Ishikawa (cell line): ENCODE results near the gene EPB42.

ENCODE experiments used
- CEBPB ChIP-seq: IDR thresholded peaks from 2 replicates; pipeline ENCODE4 v1.6.1; 2012
- CREB1 ChIP-seq: IDR thresholded peaks from 2 replicates; pipeline ENCODE4 v1.6.1; 2012; ENCODE audit warnings: low read depth
- EGR1 ChIP-seq: IDR thresholded peaks from 2 replicates; pipeline ENCODE4 v1.6.1; 2012
- EP300 ChIP-seq: IDR thresholded peaks from 2 replicates; pipeline ENCODE4 v1.6.1; 2012; ENCODE audit warnings: borderline replicate concordance
- FOXM1 ChIP-seq: IDR thresholded peaks from 2 replicates; pipeline ENCODE4 v1.6.1; 2012; ENCODE audit warnings: low read depth, borderline replicate concordance
- NFIC ChIP-seq: IDR thresholded peaks from 2 replicates; pipeline ENCODE4 v1.6.1; 2012
- RAD21 ChIP-seq: IDR thresholded peaks from 2 replicates; pipeline ENCODE4 v1.6.1; 2012; ENCODE audit warnings: low read depth
- TAF1 ChIP-seq: IDR thresholded peaks from 2 replicates; pipeline ENCODE4 v1.6.1; 2012; ENCODE audit warnings: low read depth, mild to moderate bottlenecking
- TCF12 ChIP-seq: IDR thresholded peaks from 2 replicates; pipeline ENCODE4 v1.6.1; 2012; ENCODE audit warnings: low read depth
- TEAD4 ChIP-seq: IDR thresholded peaks from 2 replicates; pipeline ENCODE4 v1.6.1; 2012
- YY1 ChIP-seq: IDR thresholded peaks from 2 replicates; pipeline ENCODE4 v1.6.1; 2012; ENCODE audit warnings: low read depth
- ZBTB7A ChIP-seq: IDR thresholded peaks from 2 replicates; pipeline ENCODE4 v1.6.1; 2012; ENCODE audit warnings: low read depth
- TF ChIP-seq, protein P1 (sequence below): IDR thresholded peaks from 2 replicates; pipeline ENCODE4 v1.6.1; 2012; ENCODE audit warnings: low read depth, mild to moderate bottlenecking
- TF ChIP-seq, protein P2 (sequence below): IDR thresholded peaks from 2 replicates; pipeline ENCODE4 v1.6.1; 2012
- TF ChIP-seq, protein P3 (sequence below): IDR thresholded peaks from 2 replicates; pipeline ENCODE4 v1.6.1; 2012

Gene EPB42

DNA sequence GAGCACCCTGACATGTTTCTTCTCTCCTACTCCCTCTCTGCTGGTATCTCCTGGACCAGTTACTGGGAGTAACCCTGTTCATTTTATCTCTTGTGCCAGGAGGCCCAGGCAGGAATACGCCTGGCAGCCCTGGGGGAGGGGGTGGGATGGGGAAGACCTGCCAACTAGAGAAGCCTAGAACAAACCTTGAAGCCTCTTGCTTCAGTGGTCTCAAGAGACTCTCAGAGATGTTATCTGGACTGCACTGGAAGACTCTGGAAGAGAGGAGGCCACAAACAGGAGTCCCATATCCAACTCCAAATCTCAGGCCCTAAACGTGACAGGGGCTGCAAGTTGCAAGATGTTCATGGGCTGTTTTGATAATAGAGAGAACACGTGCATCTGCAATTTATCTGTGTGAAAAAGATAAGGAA is at the start of gene EPB42:
EPB42 (minus strand) TSS at position 28 of the 413 bp plus-strand sequence. CDS start 193 bp downstream, outside the sequence.
- TF ChIP-seq TAF1: no peak
- TF ChIP-seq TEAD4: no peak
- TF ChIP-seq, protein P1, sequence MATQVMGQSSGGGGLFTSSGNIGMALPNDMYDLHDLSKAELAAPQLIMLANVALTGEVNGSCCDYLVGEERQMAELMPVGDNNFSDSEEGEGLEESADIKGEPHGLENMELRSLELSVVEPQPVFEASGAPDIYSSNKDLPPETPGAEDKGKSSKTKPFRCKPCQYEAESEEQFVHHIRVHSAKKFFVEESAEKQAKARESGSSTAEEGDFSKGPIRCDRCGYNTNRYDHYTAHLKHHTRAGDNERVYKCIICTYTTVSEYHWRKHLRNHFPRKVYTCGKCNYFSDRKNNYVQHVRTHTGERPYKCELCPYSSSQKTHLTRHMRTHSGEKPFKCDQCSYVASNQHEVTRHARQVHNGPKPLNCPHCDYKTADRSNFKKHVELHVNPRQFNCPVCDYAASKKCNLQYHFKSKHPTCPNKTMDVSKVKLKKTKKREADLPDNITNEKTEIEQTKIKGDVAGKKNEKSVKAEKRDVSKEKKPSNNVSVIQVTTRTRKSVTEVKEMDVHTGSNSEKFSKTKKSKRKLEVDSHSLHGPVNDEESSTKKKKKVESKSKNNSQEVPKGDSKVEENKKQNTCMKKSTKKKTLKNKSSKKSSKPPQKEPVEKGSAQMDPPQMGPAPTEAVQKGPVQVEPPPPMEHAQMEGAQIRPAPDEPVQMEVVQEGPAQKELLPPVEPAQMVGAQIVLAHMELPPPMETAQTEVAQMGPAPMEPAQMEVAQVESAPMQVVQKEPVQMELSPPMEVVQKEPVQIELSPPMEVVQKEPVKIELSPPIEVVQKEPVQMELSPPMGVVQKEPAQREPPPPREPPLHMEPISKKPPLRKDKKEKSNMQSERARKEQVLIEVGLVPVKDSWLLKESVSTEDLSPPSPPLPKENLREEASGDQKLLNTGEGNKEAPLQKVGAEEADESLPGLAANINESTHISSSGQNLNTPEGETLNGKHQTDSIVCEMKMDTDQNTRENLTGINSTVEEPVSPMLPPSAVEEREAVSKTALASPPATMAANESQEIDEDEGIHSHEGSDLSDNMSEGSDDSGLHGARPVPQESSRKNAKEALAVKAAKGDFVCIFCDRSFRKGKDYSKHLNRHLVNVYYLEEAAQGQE: no peak
- no peak for TF ChIP-seq EP300
- TF ChIP-seq CEBPB: no peak
- TF ChIP-seq CREB1: no peak
- TF ChIP-seq EGR1: no peak
- no peak for TF ChIP-seq FOXM1
- TF ChIP-seq, protein P2, sequence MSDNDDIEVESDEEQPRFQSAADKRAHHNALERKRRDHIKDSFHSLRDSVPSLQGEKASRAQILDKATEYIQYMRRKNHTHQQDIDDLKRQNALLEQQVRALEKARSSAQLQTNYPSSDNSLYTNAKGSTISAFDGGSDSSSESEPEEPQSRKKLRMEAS: no peak
- TF ChIP-seq TCF12: no peak
- TF ChIP-seq, protein P3, sequence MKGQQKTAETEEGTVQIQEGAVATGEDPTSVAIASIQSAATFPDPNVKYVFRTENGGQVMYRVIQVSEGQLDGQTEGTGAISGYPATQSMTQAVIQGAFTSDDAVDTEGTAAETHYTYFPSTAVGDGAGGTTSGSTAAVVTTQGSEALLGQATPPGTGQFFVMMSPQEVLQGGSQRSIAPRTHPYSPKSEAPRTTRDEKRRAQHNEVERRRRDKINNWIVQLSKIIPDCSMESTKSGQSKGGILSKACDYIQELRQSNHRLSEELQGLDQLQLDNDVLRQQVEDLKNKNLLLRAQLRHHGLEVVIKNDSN: no peak

DNA sequence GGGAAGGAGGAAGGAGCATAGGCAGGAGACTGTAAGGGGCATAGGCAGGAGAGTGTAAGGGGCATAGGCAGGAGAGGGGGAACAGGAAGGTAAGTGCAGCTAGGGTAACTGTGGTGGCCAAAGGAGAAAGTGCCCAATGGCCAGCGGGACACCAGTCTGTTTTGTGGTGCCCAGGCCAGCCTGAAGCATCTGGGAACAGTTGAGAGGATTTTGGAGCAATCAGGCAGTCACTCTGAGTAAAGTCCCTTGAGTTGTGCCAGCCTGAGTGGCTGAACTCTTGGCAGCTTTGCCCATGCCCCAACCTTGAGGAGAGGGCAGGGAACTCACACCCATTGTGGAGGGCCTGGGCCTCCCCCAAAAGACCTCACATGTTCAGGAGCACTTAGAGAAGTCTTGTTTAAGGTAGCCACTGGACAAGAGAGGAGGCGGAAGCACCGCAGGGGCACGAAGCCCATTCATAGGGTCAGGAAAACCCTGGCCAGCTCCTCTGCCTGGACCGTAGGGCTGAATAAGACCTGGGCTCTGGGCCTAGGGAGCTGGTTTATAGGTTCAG is 49.4 kb upstream of the EPB42 start:
- TF ChIP-seq CEBPB (no peak), FOXM1 (no peak), NFIC (no peak), YY1 (no peak), RAD21 (no peak), ZBTB7A (no peak), TEAD4 (no peak), CREB1 (no peak)

DNA sequence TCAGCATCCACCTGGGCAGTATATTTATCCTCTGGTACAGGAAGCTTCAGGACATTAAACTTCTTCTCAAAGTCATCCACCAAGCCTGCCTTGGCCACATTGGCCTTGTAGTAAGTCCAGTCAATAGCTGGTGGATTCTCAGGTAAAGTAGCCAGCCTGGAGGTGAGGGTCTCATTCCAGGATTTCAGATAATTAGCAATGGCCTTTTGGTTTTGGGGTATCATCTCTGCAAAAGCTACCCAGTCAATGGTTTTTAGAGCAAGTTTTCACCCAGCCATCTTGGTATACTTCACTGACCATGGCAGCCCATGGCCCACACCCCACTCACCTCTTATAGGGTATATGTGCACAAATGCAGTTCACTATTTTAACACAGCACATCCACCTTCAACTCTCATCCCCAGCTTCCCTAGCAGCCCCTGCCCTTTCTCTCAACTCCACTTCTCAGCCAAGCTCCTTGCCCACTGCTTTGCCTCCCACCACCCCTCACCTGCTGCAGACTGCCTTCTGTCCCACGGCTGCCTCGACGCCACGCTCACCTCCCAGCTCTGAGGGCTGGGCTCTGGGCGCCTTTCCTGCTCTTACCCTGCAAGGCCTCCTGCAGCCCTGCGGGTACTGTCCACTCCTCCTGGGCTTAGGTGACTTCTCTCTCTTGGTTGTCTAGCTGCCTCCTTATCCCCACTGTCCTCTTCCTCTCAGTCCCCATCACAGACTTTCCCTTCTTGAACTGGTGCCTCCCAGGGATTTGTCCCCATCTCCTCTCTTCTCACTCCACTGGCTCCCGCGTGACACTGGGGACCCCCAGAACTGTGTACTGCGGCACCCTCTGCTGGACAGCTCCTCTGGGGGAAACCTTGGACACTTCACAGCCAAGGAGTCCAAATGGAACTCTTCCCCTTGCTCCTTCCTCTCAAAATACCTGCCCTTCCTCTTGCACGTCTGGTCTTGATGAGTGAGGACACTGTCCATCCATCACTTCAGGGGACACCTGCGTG is 47.6 kb upstream of the EPB42 start:
- TF ChIP-seq, protein P1: peak; percentile 73
- TF ChIP-seq TCF12 (no peak), EGR1 (no peak), RAD21 (peak; percentile 62)

DNA sequence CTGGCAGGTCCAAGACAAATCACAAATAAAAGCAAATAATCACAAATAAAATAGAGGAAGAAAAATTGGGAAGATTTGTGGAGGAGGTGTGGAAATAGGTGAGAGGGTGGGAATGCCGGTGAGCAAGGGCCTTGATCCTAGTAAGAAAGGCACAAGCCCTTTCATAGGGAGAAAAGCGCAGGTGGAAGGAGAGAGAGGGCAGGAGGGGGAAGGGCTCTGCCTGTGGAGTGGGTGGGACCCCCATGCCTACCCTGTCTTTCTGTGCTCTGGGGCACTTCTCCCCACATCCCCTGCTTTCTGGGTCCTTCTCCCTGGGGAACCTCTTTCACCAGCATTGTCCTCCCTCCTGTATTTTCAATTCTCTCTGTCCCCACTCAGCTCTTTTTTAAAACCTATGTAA is 46.6 kb upstream of the EPB42 start:
- TF ChIP-seq TCF12 (no peak), ZBTB7A (no peak), CREB1 (no peak), NFIC (no peak)
- TF ChIP-seq, protein P2: no peak

DNA sequence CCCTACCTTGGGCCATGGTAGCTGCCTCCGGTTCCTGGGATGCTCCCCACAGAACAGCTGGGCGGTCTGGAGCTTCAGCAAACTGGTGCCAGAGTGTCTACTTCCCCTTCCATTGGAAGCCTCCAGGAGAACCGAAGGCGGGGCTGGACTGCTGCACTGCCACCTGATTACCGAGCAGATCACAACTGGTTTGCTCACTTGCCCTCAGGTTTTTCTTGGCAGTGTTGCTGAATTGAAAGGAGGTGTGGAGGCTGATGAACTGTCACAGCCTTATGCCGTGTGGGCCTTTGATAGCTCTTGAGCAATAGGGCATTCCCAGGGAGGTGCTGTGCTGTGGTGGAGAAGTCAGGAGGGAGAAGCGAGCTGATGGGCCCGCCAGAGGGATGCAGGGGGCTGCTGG is 46.0 kb upstream of the EPB42 start, which contains the start of gene TGM5:
TGM5 (minus strand) TSS at position 95 of the 400 bp plus-strand sequence; CDS start at position 16, 79 bp downstream.
- no peak for TF ChIP-seq TEAD4
- TF ChIP-seq NFIC: no peak
- TF ChIP-seq FOXM1: no peak
- TF ChIP-seq ZBTB7A: no peak
- no peak for TF ChIP-seq EP300
- no peak for TF ChIP-seq CREB1
- TF ChIP-seq YY1: no peak

DNA sequence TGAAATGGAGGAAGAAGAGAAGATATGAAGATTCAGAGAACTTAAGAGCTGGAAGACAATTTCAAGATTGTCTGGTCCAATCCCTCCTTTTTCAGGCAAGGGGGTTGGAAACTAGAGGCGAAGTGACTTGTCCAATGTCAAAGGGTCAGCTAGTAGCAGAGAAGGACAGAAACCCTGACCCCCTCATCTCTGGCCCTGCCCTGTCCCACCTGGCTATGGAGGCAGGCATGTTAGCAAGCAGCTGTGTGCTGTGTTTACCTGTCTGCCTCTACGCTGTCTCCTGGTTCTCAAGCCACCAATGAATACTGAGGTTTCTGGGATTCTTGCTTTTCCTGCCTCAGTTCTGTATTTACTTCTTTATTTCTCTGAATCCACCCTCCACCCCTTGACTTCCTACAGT is 45.6 kb upstream of the EPB42 start:
- TF ChIP-seq ZBTB7A (no peak), NFIC (no peak), RAD21 (no peak), YY1 (no peak), TCF12 (no peak), TEAD4 (no peak), EP300 (no peak)
- TF ChIP-seq, protein P3: no peak
- TF ChIP-seq, protein P1: no peak
